ENCODE data around the gene RGS7.
"Not testable (repeated sequence)": the region's sequence is repeated elsewhere in the genome, so short reads cannot be mapped to it uniquely, and the experiment has no call there.

RGS7 gene

DNA sequence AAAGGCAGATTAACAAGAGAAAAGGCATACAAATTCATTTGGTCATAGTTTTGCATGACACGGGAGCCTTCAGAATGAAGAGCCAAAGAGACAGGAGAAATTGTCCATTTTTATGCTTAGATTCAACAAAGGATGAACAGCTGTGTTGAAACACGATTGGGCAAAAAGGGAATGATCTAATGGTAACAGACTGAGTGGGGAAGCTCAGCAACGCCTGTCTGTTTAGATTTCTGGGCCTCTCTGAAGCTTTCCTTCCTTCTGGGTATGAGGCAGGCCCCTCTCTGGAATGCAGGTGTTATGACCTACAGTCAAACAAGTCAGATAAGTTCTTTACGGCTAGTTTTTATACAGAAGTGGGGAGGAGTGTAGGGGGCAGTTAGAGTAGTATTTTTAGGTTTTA, 154.6 kb downstream of the RGS7 start:
- DNase-seq, result no peak

DNA sequence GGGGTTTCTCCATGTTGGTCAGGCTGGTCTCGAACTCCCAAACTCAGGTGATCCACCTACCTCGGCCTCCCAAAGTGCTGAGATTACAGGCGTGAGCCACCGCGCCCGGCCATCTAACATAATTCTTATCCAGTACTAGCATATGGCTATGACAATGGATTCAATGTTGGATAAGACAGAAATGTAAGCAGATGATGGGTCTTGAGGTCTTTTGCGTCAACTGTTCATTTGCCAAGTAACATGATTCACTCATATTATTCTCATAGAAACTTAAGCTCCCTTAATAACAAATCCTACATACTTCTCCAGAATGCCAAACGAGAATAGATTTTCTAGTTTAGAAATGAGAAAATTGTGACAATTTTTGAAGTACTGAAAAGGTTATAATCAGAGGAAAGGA, 170.3 kb downstream of the RGS7 start:
- DNase-seq, result no peak

DNA sequence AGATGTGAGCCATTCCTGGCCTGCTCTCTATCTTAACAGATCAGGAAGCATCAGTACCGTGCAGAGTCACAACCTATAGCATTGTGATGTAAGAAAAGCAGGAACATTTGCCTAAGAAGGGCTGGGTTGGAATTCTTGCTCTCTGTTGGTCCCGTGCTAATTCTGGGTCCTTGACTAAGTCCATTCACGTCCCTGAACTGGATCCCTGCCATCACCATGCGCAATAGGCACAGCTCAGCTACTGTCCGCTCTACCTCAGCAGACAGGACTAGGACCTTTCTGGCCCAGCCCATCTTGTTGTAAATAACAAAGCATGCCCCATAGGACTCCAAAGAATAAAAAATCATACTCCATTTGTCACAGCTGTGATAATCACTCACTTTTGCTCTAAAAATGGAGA, 175.0 kb downstream of the RGS7 start:
- no peak for DNase-seq

DNA sequence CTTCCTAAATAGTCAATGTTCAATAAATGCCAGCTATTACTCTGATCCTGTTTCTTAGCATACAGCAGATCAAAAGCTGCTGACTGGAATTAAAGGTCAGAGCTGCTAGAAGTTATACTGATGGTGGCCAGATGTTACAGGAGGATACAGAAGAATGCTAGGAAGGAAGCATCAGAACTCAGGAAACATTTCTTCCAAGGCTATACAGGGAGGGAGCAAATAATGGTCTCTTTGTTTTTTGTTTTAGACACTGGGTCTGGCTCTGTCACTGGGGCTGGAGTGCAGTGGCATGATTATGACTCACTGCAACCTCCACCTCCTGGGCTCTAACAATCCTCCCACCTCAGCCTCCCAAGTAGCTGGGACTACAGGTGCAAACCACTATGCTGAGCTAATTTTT, 175.5 kb downstream of the RGS7 start:
- DNase-seq, result no peak

DNA sequence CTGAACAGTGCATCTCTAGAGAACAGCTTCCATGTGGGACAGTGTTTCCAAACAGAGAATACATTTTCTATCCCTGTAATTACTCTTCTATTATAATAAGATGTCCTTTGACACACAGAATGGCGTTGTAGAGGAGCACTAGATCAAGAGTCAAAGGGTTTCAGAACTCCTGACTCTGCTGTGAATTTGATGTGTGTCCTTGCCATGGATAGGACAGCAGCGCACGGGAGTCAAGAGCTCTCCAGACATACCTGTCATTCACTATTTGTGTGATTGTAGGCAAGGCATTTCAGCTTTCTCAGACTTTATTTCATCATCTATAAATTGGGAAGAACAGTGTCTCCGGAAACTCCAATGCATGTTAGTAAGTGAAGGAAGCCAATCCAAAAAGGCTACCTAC, 176.4 kb downstream of the RGS7 start:
- DNase-seq, result no peak

DNA sequence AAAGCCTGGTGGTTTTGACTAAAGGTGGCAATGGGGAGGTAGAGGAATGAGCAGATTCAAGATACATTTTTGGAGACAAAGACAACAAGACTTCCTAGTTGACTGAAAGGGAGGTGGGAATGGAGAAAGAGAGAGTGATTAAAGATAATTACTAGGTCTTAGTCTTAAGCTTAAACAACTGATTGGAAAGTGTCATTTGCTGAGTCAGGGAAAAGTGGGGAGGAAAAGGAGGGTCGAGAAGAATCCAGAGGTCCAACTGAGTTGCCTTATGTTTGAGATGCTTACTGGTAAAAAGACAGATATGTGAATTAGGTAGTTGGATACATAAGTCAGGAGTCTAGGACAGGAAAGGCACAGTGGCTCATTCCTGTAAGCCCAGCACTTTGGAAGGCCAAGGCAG, 179.3 kb downstream of the RGS7 start:
- DNase-seq, result no peak

DNA sequence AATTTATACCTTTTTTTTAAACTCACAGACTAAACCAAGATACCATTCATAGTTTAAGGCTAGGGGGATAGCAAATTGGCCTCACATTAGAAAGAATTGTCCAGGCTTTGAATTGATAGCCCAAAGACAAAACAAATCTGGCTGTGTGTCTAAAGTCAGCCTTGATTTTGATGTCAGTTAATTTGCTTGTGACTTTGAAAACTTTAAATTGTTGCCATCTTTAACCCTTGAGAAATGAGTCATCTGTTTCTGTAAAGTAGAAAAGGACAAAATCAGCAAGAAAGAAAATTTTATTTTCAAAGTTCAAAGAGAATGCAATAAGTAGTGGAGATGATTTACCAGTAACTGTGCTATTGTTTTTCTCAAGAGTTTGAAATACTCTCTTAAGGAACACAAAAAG, 184.5 kb downstream of the RGS7 start:
- no peak for DNase-seq

DNA sequence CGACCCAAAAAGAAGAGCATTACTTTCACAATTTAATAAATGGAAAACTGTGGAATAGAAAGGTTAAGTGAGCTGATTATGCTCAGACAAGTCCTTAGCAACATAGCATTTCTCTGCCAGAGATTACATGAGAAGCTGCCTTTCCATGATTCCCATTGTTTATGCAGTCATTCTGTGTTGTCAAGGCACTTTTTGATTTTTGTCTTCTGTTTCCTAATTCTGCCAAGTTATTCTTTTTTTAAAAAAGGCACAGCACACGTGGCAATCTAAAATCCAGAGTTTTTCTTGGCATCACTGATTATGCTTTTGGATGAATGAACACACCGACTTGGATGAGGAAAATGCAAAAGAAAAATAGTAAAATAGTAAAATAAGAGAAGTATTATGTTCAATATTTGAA, 185.0 kb downstream of the RGS7 start:
- DNase-seq, result no peak

DNA sequence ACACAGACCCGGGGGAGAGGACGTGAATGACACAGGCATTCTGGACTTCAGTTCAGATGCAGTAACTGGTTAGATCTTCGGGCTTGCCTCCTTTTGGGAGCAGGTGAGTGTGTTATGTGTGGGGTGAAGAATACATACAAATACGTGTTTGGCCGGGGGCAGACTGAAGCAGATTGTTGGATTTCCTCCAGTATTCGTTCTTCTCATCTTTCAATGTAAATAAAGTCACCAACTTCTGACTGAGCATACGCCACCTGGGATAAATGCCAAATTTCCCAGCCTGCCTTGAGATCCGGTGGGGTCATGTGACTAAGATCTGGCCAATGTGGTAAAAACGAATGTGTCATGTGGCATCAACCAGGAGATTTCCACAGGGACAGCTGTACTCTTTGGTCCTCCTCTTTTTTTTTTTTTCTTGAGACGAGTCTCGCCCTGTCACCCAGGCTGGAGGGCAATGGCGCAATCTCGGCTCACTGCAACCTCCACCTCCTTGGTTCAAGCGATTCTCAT, 189.8 kb downstream of the RGS7 start:
- no peak for DNase-seq

DNA sequence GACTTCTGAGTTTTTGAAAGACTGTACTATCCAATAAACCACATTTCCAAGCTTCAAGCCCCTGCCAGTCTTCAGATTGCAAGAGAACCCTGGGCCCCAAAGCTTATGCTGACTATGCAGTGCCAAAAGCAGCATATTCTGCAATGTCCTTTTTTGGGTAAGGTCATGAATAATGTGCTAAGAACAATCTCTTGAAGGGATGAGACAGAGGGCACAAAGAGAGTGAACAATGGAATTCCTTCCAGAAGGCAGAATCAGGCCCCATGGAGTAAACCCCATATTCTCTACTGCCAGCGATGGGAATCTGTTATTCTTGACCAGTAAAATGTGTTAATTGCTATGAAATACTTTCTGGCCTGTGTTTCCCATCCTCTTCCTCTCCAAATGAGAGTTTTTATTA, 190.4 kb downstream of the RGS7 start:
- DNase-seq, result no peak

DNA sequence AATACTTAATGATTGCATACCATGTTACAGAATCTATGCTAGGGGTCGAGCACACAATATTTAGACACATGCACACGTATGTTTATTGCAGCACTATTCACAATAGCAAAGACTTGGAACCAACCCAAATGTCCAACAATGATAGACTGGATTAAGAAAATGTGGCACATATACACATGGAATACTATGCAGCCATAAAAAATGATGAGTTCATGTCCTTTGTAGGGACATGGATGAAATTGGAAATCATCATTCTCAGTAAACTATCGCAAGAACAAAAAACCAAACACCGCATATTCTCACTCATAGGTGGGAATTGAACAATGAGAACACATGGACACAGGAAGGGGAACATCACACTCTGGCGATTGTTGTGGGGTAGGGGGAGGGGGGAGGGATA, 191.7 kb downstream of the RGS7 start:
- DNase-seq, result not testable (repeated sequence)

DNA sequence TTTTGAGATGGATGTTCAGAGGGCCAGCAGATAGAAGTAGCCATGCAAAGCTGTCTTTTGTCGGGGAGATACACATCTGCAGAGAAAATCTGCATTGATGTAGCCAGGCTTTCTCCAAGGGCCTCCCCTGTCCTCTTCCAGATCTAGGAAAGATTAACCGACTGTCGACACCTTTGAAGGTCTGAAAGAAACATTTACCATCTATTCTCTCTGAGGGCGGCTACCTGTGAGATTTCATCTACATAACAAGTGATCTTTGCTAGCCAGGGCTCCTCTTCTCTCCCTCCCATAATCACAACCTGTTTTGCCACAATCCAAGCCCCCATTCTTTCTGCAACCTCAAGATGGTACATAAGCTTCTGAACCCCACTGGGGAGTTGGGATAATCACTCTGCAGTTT, 193.6 kb downstream of the RGS7 start:
- DNase-seq, result no peak

DNA sequence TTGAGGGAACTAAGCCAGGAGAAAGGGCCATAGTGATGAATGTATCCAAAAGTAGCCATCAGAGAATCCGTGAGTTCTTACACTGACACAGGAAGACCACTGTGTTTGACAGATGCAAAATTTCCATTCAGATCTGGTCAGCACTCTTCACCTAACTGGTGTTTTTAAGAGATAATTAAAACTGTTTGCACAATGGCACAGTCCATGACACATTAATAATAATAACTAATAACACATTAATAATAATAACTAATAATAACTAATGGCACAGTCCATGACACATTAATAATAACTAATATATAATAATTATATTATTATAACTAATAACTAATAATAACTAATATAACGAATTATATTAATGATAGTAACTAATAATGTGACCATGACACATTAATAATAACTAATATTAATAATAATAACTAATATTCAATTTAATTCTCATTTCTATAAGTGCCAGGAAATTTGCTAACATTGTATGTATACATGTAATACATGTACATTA, 195.8 kb downstream of the RGS7 start:
- no peak for DNase-seq

DNA sequence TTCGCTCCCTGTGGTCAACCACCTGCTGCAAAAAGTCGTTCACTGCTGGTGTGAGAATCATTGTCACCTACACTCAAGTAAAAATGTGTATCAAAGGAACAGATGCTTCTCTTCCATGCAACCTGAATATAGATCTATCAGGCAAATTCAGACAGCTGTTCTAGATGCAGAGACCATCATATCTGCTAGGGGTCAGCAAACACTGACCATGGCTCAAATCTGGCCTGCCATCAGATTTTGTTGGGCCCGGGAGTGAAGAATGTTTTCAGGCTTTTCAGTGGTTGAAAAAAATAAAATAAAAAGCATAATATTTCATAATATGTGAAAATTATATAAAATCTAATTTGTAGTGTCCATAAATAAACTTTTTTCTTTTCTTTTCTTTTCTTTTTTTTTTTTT, 199.6 kb downstream of the RGS7 start:
- no peak for DNase-seq

DNA sequence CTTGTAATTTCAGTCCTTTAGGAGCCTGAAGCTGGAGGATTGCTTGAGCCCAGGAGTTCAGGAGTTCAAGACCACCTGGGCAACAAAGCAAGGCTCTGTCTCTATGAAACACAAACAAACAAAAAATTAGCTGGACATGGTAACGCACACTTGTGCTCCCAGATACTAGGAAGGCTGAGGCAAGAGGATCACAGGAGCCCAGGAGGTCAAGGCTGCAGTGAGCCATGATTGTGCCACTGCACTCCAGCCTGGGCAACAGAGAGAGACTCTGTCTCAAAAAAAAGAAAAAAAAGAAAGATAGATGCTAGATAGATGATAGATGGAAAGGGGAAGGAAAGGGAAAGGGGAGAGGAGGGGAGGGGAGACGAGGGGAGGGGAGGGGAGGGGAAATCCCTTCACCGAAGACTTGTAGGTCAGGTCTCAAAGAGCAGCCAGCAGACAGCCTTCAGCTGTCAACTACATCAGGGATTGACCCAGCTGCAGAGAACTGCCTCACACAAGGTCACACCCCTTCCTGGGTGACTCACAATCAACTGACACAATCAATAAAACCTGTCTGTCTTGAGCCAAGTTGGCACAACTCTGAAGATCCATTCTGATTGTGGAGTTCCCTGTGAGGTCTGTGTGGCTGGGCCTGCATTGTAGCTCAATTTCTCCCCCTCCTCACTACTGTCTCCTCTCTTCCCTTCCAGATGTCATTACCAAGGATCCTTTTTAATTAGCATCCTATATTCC, 200.6 kb downstream of the RGS7 start:
- no peak for DNase-seq

DNA sequence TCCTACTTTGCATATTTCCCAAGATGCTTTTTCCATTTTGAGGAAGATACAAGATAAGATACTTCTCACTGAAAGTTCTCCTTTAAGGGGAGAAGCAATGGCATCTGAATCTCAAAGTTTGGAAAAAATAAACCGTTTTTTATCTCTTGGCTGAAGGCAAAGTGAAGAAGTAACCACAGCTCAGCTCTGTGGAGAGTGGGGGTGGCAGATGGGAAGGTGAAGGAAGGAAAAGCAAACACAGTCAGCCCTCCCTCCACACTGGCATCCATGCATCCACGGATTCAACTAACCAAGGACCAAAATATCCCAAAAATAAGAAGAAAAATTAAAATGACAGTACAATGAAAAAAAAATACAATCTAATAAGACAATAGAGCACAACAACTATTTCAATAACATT, 211.1 kb downstream of the RGS7 start:
- DNase-seq, result no peak

DNA sequence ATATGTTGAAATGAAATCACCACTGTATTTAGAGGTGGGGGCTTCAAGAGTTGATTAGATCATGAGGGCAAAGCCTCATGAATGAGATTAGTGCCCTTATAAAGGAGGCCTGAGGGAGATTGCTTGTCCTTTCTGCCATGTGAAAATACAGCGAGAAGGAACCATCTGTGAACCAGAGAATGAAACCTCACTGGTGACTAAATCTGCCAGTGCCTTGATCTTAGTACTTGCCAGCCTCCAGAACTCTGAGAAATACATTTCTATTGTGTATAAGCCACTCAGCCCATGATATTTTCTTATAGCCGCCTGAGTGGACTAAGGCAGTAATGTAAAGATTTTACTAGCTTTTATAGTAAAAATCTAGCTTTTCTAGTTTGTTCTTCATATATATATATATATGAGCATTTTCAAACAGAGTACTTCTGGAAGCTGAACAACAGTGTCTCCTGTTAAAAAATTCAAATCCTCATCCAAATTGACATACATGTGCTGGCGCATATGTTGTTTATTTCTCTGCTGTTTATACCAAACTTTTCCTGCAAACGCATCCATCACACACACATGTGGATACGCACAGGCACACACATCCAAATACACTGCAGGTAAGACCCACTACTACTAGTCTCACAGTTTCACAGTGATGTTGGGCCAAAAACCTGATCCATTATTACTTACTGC, 213.1 kb downstream of the RGS7 start:
- no peak for DNase-seq

DNA sequence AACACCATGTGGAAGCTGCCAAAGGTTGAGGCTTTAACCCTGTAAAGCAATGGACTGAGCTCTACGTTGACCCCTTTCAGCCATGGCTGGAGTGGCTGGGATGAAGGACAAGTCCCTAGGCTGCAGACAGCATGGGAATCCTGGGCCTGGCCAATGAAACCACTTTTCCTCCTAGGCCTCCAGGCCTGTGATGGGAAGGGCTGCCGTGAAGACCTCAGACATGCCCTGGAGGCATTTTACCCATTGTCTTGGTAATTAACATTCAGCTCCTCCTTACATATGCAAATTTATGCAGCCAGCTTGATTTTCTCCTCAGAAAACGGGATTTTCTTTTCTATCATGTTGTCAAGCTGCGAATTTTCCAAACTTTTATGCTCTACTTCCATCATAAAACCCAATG, 214.5 kb downstream of the RGS7 start:
- DNase-seq, result no peak

DNA sequence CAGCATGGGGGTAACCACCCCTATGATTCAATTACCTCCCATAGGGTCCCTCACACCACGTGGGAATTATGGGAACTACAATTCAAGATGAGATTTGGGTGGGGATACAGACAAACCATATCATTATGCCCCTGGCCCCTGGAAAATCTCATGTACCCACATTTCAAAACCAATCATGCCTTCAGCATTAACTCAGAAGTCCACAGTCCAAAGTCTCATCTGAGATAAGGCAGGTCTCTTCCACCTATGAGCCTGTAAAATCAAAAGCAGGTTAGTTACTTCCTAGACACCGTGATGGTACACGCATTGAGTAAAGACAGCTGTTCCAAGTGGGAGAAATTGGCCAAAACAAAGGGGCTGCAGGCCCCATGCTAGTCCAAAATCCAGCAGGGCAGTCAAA, 215.4 kb downstream of the RGS7 start:
- not testable (repeated sequence) for DNase-seq

DNA sequence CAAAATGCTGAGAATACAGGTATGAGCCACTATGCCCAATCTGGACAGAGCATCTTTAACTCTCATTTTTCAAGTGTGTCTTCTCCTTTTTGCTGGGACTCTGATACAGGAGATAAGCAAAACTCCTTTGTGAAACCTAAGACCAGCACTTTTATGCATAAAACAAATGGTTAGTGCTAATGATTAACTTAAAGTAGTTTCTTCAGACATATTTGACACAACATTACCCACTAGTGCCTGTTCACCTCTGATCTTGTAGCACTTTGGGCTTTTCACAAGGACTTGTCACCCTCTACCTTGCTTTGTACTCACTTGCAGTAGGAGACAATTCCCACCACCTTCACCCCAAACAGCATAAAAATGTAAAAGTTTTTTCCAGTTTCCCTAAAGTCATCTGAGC, 216.3 kb downstream of the RGS7 start:
- no peak for DNase-seq

DNA sequence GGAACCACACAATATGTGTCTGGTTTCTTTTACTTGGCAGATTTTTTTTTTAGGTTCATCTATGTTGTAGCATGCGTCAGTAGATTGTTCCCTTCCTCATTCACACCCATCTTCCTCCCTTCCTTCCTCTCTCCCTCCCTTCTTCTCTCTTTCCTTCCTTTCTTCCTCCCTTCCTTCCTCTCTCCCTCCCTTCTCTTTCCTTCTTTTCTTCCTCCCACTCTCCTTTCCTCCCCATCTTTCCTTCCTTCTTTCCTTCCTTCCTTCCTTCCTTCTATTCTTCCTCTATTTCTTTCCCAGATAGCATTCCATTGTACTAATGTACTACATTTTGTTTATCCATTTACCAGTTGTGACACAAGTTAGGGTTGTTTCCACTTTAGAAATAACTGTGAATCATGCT, 218.0 kb downstream of the RGS7 start:
- DNase-seq, result no peak

DNA sequence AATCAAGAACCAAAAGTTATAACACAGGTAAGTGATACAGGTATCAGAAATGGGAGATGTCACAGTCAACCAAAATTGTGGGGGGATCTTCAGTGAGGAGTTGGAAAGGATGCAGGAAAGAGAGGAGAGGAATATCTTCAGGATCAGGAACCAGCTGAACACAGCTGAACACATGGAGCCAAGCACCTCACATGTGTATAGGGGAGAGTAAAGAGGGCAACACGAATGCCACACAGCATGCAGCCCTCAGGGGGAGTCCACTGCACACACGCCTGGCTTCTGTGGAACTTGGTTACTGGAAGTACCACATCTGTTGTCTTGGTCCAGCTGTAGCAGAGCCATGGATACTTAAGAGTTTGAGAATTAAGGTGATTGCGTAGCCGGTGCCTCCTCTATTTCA, 218.8 kb downstream of the RGS7 start:
- no peak for DNase-seq

DNA sequence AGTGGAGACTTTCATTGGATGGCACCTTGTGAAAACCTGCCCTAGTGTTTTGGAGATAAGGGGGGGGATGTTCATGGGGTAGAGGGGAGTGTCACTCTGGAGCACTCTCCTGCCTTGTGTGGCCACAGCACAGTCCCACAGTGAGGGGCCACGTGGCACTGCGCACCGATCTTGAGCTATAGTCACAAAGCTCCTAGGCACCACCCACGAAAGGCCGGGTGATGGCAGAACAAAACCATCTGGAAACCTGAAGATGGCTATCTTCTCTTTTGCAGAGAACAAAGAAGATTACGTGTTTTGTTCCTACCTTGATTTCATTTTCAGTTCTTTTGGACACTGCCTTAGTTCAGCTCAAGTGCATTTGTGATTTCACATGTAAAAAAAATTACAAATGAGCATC, 220.6 kb downstream of the RGS7 start:
- no peak for DNase-seq

DNA sequence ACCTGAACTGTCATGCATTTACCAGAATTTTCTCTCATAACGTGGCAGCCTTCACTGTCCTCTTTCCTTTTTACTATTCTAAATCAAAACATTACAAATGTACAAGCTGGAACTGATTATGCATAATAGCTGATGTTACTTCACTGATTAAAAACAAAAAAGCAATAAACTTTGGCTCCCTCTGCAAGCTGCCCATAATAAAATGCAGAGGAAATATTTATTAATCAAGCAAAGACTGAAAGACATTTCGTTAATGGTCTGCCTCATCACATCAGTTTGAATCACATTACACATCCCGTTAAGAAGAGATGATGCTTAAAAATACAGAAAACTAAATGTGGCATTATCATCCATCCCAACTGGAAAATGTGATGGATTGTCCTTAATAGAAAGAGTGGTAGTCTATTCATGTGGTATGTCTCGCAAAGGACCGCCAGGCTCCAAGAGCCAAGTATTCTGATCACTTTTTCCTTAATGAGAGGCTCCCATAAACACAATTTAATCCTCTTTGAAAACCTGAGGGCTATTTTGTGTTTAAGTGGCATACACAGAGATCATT, 225.3 kb downstream of the RGS7 start:
- DNase-seq, result no peak
